Thoracic aorta (tissue), 2 donors: ENCODE results near the gene ENAH. TPM values are rescaled to one million over a fixed set of nuclear protein-coding genes. Genes with fewer than 3 reads are reported as not detected.
"Not testable (repeated sequence)": the region's sequence is repeated elsewhere in the genome, so short reads cannot be mapped to it uniquely, and the experiment has no call there.

Experiments used
- ATAC-seq: fragments of 150-250 bp; one replicate; pipeline ENCODE4 v1.8.0; 2017; ENCODE audit warnings: low read depth; ENCODE audit not compliant: insufficient number of reproducible peaks, low FRiP score
- DNase-seq: peaks from one replicate; pipeline ENCODE4 v3.0.0-alpha.2; 2020; ENCODE audit warnings: low spot score
- H3K27ac ChIP-seq, 2 donors: fragments of 200-600 bp; sonication (generic); 1 replicate in 1 of 2; 2 replicates in 1 of 2; pipeline ENCODE4 v1.5.1; 2016; ENCODE audit warnings: mild to moderate bottlenecking in 2 of 2, moderate library complexity in 2 of 2
- H3K27me3 ChIP-seq: fragments of 200-600 bp; sonication (generic); replicated peaks from 2 replicates; pipeline ENCODE4 v1.6.0; 2016; ENCODE audit warnings: mild to moderate bottlenecking; ENCODE audit not compliant: insufficient read depth
- H3K36me3 ChIP-seq: fragments of 200-600 bp; sonication (generic); one replicate; pipeline ENCODE4 v1.5.1; 2016
- H3K4me1 ChIP-seq, 2 donors: fragments of 200-600 bp; sonication (generic); 1 replicate in 1 of 2; 2 replicates in 1 of 2; pipeline versions ENCODE4 v1.5.1 to v1.6.0; 2016; ENCODE audit warnings: low read depth in 2 of 2, mild to moderate bottlenecking in 1 of 2; ENCODE audit not compliant: control insufficient read depth in 1 of 2
- H3K4me3 ChIP-seq: fragments of 200-600 bp; sonication (generic); 2 replicates; pipeline ENCODE4 v1.5.1; 2016; ENCODE audit warnings: mild to moderate bottlenecking
- H3K9me3 ChIP-seq: fragments of 200-600 bp; sonication (generic); 2 replicates; pipeline ENCODE4 v1.5.1; 2016
- CTCF ChIP-seq: fragments of 200-600 bp; sonication (generic); IDR thresholded peaks from one replicate; pipeline ENCODE4 v1.5.1; 2019; ENCODE audit warnings: antibody characterized with exemption
- total RNA-seq, 2 donors: library from RNA; depleted of rRNA; stranded (reverse); fragments of >200 nt; gene quantifications; one replicate each; pipeline versions ENCODE4 v1.1.0 to v1.2.3, GENCODE V29; 2016

ENAH gene
- total RNA-seq, 2 donors from 2014 or later: 111 to 119 TPM

DNA sequence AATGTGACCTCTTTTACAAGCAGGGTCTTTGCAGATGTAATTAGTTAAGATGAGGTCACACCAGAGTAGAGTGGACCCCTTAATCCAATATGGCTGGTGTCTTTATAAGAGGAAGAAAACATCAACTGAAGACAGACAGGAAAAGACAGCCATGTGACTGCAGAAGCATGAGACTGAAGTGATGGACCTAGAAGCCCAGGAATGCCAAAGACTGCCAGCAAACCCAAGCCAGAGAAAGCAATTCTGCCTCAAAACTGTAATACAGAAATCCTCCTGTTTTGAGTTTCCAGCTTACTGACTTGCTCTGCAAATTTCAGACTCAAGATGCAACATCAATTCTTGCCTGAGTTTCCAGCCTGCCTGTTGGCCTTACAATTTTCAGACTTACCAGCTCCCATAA, 17.3 kb downstream of the ENAH start:
- ATAC-seq (no peak), DNase-seq (no peak)
- no peaks in the 10 kb centered on the region for H3K9me3 ChIP-seq
- H3K36me3 ChIP-seq: no peaks in the 10 kb centered on the region
- no peaks in the 10 kb centered on the region for H3K27me3 ChIP-seq
- TF ChIP-seq CTCF: no peak
- H3K4me3 ChIP-seq: no peak overlapping the region
- no peak overlapping the region for H3K27ac ChIP-seq
- H3K4me1 ChIP-seq: peaks cover 0 to 42% of the 10 kb centered on the region in 2 donors

- H3K4me1 ChIP-seq: peaks cover 0 to 63% of the 10 kb centered on the region in 2 donors
- not testable (repeated sequence) for H3K27ac ChIP-seq, H3K4me3 ChIP-seq, ATAC-seq, DNase-seq, H3K9me3 ChIP-seq, H3K27me3 ChIP-seq, H3K36me3 ChIP-seq
Measured at GRCh38 chr1:225632836-225633235, 20.1 kb downstream of the ENAH start.

DNA sequence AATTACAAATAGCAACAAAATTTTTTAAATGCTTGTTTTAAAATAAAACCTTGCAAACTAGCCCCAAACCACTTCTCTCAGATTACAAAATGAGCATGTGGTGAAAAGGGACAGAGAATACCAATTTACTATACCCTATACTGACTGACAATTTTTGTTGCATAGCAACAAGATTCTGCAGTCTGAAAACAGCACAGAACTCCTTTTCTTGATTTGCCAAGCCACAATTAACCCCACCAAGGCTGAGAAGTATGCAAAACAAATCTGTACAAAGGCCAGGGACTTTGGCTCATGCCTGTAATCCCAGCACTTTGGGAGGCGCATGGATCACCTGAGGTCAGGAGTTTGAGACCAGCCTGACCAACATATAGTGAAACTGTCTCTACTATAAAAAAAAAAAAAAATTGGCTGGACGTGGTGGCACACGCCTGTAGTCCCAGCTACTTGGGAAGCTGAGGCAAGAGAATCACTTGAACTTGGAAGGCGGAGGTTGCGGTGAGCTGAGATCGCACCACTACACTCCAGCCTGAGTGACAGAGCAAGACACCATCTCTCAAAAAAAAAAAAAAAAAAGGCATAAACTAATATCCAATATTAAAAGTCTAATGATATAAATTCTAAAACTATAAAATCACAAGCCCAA, 21.8 kb downstream of the ENAH start:
- no peak overlapping the region for H3K27ac ChIP-seq
- ATAC-seq (no peak), DNase-seq (no peak)
- no peaks in the 10 kb centered on the region for H3K36me3 ChIP-seq
- peaks cover 8 to 69% of the 10 kb centered on the region in 2 donors for H3K4me1 ChIP-seq
- H3K27me3 ChIP-seq: no peaks in the 10 kb centered on the region
- no peak for TF ChIP-seq CTCF
- no peaks in the 10 kb centered on the region for H3K9me3 ChIP-seq
- no peak overlapping the region for H3K4me3 ChIP-seq

- no peak for TF ChIP-seq CTCF
Measured at GRCh38 chr1:225629483-225629882, 23.4 kb downstream of the ENAH start.

GRCh38 chr1:225628794-225629193, 24.1 kb downstream of the ENAH start:
- DNase-seq: not testable (repeated sequence)

More at GRCh38 chr1:225629483-225629882, 23.4 kb downstream of the ENAH start:
- no peak overlapping the region for H3K27ac ChIP-seq
- DNase-seq (no peak), ATAC-seq (no peak)
- peaks cover 17 to 74% of the 10 kb centered on the region in 2 donors for H3K4me1 ChIP-seq
- no peak overlapping the region for H3K4me3 ChIP-seq
- H3K27me3 ChIP-seq: no peaks in the 10 kb centered on the region
- H3K9me3 ChIP-seq: no peaks in the 10 kb centered on the region
- H3K36me3 ChIP-seq: no peaks in the 10 kb centered on the region

GRCh38 chr1:225627304-225627947, 25.5 kb downstream of the ENAH start:
- Histone ChIP-seq H3K27me3 (no peaks in the 10 kb centered on the region), H3K36me3 (no peaks in the 10 kb centered on the region), H3K9me3 (no peaks in the 10 kb centered on the region), H3K27ac (peak overlapping the region in 1 of 2 donors; percentile 3), H3K4me1 (peaks cover 17 to 74% of the 10 kb centered on the region in 2 donors), H3K4me3 (no peak overlapping the region)
- DNase-seq (no peak), ATAC-seq (no peak)
- no peak for TF ChIP-seq CTCF

More at GRCh38 chr1:225628794-225629193, 24.1 kb downstream of the ENAH start:
- H3K27ac ChIP-seq, H3K36me3 ChIP-seq, H3K27me3 ChIP-seq, H3K9me3 ChIP-seq, H3K4me3 ChIP-seq, ATAC-seq: not testable (repeated sequence)
- peaks cover 17 to 74% of the 10 kb centered on the region in 2 donors for H3K4me1 ChIP-seq
